NCI-H1092 (cell line): ENCODE results near the gene PEA15.
A peak's percentile ranks its signal among the peaks of the same experiment; 100 is the strongest.

Experiments used
- DNase-seq: peaks from one replicate; lab custom pipeline; 2025; lab: John Stamatoyannopoulos, UW

The PEA15 gene

GRCh38 chr1:160208557-160209320, 3.6 kb downstream of the PEA15 start:
- DNase-seq, result no peak

GRCh38 chr1:160209321-160210046, 4.3 kb downstream of the PEA15 start:
- no peak for DNase-seq

GRCh38 chr1:160210561-160210960, 5.4 kb downstream of the PEA15 start:
- no peak for DNase-seq

GRCh38 chr1:160211046-160211790, 6.0 kb downstream of the PEA15 start:
- no peak for DNase-seq

GRCh38 chr1:160214481-160215140, 9.4 kb downstream of the PEA15 start:
- no peak for DNase-seq

- no peak for DNase-seq
Observed at GRCh38 chr1:160216301-160216700, 11.1 kb downstream of the PEA15 start.

- DNase-seq, result no peak
Observed at GRCh38 chr1:160217481-160218051, 12.4 kb downstream of the PEA15 start.

GRCh38 chr1:160219062-160219929, 14.1 kb downstream of the PEA15 start:
- peak; percentile 5 for DNase-seq

GRCh38 chr1:160220301-160220700, 15.1 kb downstream of the PEA15 start:
- no peak for DNase-seq

GRCh38 chr1:160221089-160221488, 15.9 kb downstream of the PEA15 start:
- no peak for DNase-seq

- no peak for DNase-seq
Observed at GRCh38 chr1:160222546-160222945, 17.4 kb downstream of the PEA15 start.

GRCh38 chr1:160224606-160225005, 19.4 kb downstream of the PEA15 start:
- no peak for DNase-seq

- DNase-seq, result no peak
Observed at GRCh38 chr1:160225345-160225744, 20.2 kb downstream of the PEA15 start.

- DNase-seq, result no peak
Observed at GRCh38 chr1:160226623-160227022, 21.4 kb downstream of the PEA15 start.

GRCh38 chr1:160227034-160227433, 21.9 kb downstream of the PEA15 start:
- no peak for DNase-seq

- no peak for DNase-seq
Observed at GRCh38 chr1:160227561-160227960, 22.4 kb downstream of the PEA15 start.

- no peak for DNase-seq
Observed at GRCh38 chr1:160228431-160228830, 23.2 kb downstream of the PEA15 start.

- no peak for DNase-seq
Observed at GRCh38 chr1:160232911-160233310, 27.7 kb downstream of the PEA15 start.

- no peak for DNase-seq
Observed at GRCh38 chr1:160236806-160237205, 31.6 kb downstream of the PEA15 start.

- DNase-seq, result no peak
Observed at GRCh38 chr1:160237558-160237957, 32.4 kb downstream of the PEA15 start.

GRCh38 chr1:160238408-160238807, 33.2 kb downstream of the PEA15 start:
- DNase-seq, result no peak
